ENCODE results near the gene CD160. TPM values are rescaled to one million over a fixed set of nuclear protein-coding genes. Genes with fewer than 3 reads are reported as not detected.

The CD160 gene
- total and polyA plus RNA-seq, 2 of the 13 experiments (the other 11 are each of a cell fraction or from before 2014, with no cell fraction given) = 0.09 TPM; not detected in 1

GRCh38 chr1:145720878-145721671, 1.8 kb downstream of the CD160 start (continued):
- TF ChIP-seq ZNF563 (CRISPR knock-in tag; IDR thresholded peaks at IDR 0.05) (0 out of 2 replicates have a peak, but pooled peaks have one; percentile 32), ZNF703 (CRISPR knock-in tag; IDR thresholded peaks at IDR 0.05; ENCODE audit: borderline replicate concordance) (no peak), ZBTB21 (CRISPR knock-in tag; IDR thresholded peaks at IDR 0.05) (no peak), ZSCAN12 (CRISPR knock-in tag; IDR thresholded peaks at IDR 0.05) (0 out of 2 replicates have a peak, but pooled peaks have one; percentile 35), ZNF350 (CRISPR knock-in tag; IDR thresholded peaks at IDR 0.05; ENCODE audit: borderline replicate concordance, low read depth) (no peak), SALL1 (CRISPR knock-in tag; IDR thresholded peaks at IDR 0.05) (peak; percentile 74), DNMT1 (CRISPR knock-in tag; IDR thresholded peaks at IDR 0.05) (no peak), PRDM4 (CRISPR knock-in tag; IDR thresholded peaks at IDR 0.05; ENCODE audit: borderline replicate concordance) (no peak), BCL3 (CRISPR knock-in tag; IDR thresholded peaks at IDR 0.05) (0 out of 2 replicates have a peak, but pooled peaks have one; percentile 15), HHEX (CRISPR knock-in tag; IDR thresholded peaks at IDR 0.05) (no peak), FOXC1 (CRISPR knock-in tag; IDR thresholded peaks at IDR 0.05; ENCODE audit: borderline replicate concordance) (peak; percentile 88), MXD4 (CRISPR knock-in tag; IDR thresholded peaks at IDR 0.05) (0 out of 2 replicates have a peak, but pooled peaks have one; percentile 31), ZNF572 (CRISPR knock-in tag; IDR thresholded peaks at IDR 0.05) (no peak), CEBPG (CRISPR knock-in tag; IDR thresholded peaks at IDR 0.05) (no peak), PREB (CRISPR knock-in tag; IDR thresholded peaks at IDR 0.05) (no peak), TOPORS (CRISPR knock-in tag; IDR thresholded peaks at IDR 0.05) (no peak), TRAFD1 (CRISPR knock-in tag; IDR thresholded peaks at IDR 0.05; ENCODE audit: borderline replicate concordance) (no peak)
- TF ChIP-seq, protein P1, sequence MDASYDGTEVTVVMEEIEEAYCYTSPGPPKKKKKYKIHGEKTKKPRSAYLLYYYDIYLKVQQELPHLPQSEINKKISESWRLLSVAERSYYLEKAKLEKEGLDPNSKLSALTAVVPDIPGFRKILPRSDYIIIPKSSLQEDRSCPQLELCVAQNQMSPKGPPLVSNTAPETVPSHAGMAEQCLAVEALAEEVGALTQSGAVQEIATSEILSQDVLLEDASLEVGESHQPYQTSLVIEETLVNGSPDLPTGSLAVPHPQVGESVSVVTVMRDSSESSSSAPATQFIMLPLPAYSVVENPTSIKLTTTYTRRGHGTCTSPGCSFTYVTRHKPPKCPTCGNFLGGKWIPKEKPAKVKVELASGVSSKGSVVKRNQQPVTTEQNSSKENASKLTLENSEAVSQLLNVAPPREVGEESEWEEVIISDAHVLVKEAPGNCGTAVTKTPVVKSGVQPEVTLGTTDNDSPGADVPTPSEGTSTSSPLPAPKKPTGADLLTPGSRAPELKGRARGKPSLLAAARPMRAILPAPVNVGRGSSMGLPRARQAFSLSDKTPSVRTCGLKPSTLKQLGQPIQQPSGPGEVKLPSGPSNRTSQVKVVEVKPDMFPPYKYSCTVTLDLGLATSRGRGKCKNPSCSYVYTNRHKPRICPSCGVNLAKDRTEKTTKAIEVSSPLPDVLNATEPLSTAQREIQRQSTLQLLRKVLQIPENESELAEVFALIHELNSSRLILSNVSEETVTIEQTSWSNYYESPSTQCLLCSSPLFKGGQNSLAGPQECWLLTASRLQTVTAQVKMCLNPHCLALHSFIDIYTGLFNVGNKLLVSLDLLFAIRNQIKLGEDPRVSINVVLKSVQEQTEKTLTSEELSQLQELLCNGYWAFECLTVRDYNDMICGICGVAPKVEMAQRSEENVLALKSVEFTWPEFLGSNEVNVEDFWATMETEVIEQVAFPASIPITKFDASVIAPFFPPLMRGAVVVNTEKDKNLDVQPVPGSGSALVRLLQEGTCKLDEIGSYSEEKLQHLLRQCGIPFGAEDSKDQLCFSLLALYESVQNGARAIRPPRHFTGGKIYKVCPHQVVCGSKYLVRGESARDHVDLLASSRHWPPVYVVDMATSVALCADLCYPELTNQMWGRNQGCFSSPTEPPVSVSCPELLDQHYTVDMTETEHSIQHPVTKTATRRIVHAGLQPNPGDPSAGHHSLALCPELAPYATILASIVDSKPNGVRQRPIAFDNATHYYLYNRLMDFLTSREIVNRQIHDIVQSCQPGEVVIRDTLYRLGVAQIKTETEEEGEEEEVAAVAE (CRISPR knock-in tag; IDR thresholded peaks at IDR 0.05; ENCODE audit: borderline replicate concordance) = no peak
